GM19328 (cell line): ENCODE measurements around the gene MEGF6.
"Not testable (repeated sequence)": the region's sequence is repeated elsewhere in the genome, so short reads cannot be mapped to it uniquely, and the experiment has no call there.

ENCODE experiments used
- ATAC-seq: cut with Tn5 transposase; IDR thresholded peaks from one replicate; pipeline ENCODE4 v1.9.1; 2021; ENCODE audit warnings: mild to moderate bottlenecking, moderate library complexity; ENCODE audit not compliant: unreplicated experiment

The MEGF6 gene

GRCh38 chr1:3575515-3575914 is 35.8 kb downstream of the MEGF6 start:
- not testable (repeated sequence) for ATAC-seq

GRCh38 chr1:3573500-3573899 is 37.8 kb downstream of the MEGF6 start:
- no peak for ATAC-seq

DNA sequence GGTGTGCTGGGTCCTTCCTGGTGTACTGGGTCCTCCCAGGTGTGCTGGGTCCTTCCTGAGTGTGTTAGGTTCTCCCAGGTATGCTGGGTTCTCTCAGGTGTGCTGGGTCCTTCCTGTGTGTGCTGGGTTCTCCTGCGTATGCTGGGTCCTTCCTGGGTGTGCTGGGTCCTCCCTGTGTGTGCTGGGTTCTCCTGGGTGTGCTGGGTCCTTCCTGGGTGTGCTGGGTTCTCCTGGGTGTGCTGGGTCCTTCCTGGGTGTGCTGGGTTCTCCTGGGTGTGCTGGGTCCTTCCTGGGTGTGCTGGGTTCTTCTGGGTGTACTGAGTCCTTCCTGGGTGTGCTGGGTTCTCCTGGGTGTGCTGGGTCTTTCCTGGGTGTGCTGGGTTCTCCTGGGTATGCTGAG is 38.7 kb downstream of the MEGF6 start:
- ATAC-seq = not testable (repeated sequence)

DNA sequence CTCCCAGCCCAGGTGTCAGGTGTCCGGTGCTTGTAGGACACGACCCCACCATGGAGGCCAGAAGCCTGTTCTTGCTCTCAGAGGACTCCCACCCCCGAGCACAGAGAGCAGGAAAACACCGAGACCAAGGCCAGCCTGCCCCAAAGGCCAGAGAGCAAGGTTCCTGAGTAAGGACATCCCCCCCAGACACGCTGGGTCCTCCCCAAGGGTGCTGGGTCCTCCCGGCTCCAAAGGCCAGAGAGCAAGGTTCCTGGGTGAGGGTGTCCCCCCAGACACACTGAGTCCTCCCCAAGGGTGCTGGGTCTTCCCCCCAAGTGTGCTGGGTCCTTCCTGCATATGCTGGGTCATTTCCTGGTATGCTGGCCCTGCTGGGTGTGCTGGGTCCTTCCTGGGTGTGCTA is 40.0 kb downstream of the MEGF6 start:
- no peak for ATAC-seq

DNA sequence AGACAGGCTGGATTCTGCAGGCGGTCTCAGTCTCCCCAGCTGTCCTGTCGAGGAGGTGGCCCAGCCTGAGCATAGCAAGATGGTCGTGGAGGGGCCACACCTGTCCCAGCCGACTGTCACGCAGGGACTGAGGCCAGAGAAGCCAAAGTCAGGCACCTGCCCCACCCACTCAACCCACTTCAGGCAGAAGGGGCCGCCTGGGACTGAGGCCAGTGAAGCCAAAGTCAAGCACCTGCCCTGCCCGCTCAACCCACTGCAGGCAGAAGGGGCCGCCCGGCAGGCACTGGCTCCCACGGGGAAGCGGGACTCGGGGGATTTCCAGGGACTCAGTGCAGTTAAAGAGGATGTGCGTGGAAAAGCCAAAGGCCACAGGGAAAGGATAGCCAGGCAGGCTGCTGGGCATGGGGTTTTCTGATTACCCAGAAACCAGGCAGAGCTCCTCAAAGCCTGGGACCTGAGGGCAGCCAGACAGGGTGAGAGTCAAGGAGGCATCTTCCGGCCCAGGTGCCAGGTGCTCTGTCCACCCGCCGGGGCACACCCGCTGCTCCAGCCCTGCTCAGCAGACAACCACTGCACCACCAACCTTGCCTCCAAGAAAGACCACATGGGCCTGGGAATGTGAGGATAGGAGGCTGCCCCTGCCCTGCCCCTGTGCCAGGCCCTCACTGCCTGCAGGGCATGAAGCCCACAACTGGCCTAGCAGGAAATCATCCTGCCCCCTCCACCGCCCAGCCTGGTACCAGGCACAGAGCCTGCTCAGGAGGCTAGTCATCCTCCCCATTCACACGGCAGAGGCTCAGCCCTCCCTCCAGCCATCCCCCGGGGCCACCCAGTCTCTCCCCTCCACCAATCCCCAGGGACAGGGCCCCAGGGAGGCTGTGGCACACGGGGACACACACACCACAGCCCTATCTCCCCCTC is 41.0 kb downstream of the MEGF6 start:
- no peak for ATAC-seq

DNA sequence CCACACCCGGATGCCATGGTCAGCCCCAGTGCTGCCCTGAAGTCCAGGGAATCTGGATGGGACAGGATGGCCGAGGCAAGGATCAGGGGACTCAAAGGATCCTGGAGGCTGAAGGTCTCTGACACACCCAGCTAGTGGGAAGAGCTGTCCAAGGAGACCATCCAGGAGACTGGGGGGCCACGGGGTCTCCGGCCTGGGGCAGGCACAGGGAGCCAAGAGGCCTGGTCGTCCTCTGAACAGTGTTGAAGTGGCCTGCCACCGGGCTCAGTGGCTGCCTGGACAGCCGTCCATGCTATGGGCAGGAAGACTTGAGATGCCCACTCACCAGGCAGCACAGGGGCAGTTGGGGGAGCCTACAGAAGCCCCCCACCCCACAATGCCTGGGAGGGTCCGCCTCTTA is 41.9 kb downstream of the MEGF6 start:
- ATAC-seq = no peak

- no peak for ATAC-seq
These were observed 42.4 kb downstream of the MEGF6 start for GRCh38 chr1:3568815-3569435.

DNA sequence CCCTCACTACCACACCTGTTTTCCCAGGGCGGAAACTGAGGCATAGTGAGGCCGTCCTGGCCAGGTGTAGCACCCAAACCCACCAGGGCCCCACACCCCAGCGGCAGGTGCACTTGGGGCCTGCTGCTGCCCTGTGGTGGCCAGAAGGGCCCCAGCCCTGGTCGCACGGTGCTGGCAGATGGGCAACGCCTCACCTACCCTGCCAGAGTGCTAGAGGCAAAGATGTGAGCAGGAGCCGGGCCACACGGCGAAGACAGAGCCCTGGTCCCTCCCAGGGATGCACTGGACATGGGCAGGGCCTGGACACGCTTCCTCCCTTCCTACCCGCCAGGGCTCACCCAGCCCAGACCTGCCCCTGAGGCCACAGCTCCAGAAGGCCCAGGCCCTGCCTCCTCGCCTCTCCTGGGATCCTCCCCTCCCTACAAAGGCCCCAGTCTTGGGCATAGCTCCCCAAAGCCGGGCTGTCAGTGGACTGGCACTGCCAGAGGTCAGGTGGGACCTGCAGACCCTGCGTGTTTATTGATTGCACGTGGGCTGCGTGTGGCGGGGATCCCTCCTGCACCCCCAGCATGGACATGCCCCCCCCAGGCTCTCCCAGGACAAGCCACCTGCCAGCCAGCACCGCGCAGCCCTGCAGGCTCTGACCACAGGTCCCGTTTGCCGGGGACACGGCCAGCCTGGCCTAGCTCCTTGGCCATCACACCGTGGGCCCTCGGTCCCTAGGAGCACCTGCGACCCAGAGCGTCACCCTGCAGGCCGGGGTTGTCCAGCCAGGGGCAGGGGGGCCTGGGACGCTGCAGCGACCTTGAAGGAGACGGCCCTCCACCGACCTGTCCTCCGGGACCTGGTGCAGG is 44.1 kb downstream of the MEGF6 start:
- ATAC-seq = no peak

DNA sequence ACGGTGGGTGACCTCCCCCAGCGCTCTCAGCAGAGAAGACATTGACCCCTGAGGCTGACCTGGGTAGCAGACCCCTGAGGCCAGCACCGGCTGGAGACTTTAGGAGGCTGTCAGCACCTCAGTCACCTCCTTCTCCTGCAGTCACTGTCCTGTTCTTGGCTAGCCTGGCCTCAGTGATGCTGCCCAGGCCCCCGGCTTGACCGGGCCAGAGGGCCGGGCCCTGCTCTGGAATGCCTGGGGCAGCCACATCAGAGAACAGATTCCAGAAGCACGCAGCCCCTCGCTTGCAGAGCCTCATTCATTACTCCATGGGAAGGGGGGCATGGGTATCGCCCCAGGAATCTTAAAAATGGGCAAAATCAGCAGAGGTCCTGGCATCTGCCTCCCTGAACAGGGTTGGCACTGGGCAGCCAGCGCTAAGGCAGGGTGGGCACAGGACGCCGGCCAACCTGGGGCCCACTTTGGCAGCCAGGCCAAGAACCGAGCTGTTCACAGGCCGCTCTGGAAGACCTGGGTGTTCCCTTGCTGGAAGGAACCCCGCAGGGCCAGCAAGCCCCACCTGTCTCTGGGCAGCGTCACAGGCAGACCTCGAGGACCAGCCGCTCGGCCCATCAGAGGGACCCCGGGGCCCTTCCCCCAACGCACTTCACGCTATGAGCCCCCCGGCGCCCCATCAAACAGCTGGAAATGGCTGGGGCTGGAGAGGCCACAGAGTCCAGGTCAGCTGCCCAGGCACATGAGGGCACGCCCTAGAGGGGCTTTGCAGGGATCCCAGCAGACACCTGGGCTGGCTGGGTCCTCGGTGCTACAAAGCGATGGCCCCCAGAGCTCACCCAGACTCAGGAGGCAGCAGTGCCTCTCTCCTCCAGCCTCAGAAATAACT is 45.1 kb downstream of the MEGF6 start:
- no peak for ATAC-seq

GRCh38 chr1:3564921-3565831 is 46.1 kb downstream of the MEGF6 start:
- no peak for ATAC-seq

GRCh38 chr1:3563610-3564009 is 47.7 kb downstream of the MEGF6 start:
- no peak for ATAC-seq

- no peak for ATAC-seq
These were observed 48.2 kb downstream of the MEGF6 start for GRCh38 chr1:3563125-3563524.

GRCh38 chr1:3562712-3563111 is 48.6 kb downstream of the MEGF6 start:
- ATAC-seq = no peak

DNA sequence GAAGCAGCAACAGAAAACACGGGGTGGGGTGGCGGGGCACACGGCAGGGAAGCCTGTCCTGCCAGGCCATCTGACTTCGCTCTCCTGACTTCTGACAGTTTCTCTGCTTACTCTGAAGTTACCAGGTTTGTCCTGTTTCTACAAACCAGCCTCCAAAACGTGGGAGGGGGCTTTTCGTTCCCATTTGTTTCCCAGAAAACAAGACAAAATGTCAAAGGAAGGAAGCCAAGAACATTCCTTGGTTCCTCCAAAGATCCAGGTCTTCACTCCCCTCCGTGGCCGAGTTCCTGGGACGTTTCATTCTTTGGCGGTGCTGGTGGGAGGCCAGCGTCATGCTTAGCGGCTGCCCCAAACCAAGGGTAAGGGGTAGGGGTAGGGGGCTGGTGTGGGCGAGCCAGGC is 49.6 kb downstream of the MEGF6 start:
- ATAC-seq = no peak

DNA sequence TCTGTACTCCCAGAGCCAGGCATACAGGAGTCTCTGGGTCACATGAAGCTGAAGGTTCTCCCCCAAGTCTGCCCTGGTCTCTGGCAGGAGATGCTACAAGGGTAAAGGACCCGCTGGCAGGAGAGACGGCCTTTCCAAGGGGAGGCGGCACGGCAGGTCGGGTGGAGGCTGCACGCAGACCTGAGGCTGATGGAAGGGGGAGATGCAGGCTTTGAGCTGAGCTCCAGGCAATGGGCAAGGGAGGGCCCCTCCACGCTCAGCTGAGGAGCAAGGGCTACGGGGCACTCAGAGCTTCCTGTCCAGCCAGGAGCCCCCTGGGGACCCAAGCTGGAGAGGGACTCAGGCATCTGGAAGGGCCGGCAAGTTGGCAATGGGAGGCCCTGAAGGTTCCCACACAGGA is 50.3 kb downstream of the MEGF6 start:
- ATAC-seq = no peak

DNA sequence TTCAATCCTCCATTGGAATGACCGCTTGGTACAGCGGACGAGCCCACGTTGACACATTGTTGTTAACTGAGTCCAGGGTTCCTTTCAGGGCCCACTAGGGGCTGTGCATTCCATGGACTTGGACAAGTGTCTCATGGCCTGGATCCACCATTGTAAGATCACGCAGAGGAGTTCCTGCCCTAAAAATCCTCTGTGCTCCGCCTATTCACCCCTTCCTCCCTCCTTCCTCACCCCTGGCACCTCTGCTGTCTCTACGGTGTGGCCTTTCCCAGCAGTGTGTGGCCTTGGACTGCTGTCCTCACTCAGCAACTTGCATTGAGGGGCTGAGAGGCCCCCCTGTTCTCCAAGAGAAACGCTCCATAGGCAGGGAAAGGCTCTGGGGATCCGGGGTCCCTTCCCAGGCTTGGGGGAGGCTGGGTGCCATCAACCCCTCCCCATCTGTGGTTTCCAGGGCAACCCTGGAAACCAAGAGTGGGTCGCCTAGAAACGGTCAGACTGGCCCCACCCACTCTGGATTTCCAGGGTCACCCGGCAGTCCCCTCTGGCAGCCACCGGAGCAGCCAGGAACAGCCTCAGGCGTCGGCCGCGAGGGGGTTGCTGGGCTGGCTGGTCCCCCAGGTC is 50.9 kb downstream of the MEGF6 start:
- no peak for ATAC-seq

DNA sequence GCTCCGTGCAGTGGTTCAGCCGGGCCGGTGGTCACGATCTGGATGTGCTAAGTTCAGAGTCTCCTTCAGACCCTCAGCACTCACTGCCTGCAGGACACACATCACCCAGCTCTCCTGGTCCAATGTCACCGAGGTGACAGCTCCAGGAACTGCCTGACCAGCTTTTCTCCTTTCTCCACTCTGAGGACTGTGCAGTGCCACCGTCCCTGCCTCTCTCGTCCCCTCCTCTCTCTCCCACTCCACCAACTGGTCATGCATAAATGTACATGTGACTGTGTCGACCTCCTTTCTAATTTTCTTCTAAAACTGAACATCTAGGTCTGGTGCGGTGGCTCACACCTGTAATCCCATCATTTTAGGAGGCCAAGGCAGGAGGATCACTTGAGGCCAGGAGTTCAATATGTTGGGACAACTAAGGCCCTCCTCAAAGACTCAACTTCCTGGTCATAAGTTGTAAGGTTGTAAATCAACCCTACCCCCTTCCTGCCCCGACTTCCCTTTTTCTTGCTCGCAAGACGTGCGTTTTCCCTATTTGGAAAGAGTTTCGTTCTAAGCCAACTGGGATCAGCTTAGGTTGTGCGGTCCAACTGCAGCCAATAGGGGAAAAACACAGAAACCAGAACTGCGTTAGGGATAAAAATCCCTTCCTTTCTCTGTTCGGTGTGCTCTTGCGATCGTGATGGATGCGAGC is 53.1 kb downstream of the MEGF6 start:
- no peak for ATAC-seq

DNA sequence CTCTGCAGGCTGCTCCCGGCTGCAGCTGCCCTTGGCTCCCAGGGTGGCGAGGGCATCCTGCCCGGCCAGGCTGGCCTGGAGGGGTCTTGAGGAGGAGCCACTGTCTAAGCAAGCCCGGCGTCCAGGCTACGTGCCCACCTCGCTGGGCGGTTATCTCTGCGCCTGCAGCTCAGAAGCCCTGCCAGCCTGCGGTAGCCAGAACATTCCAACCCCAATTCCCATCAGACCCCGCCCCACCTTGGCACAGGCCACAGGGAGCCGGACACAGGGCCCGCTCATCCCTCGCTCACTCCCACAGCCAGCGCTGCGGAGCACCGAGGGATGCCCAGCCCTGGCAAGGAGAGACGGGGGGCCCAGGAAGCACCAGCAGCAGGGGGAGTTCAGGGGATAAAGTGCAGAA is 53.9 kb downstream of the MEGF6 start:
- ATAC-seq = no peak
